GM12878 (cell line): ENCODE measurements around the gene DUOXA1. TPM values are rescaled to one million over a fixed set of nuclear protein-coding genes. Genes with fewer than 3 reads are reported as not detected.

Source experiments
- ATAC-seq: fragments of 200-7000 bp; cut with Tn5 transposase; 3 replicates; pipeline ENCODE4 v1.9.1; 2020; ENCODE audit warnings: mild to moderate bottlenecking, moderate library complexity
- BruUV-seq: library from RNA; stranded (reverse); fragments of 400-500 nt; replicated peaks from 2 replicates; lab custom pipeline; 2021; lab: Mats Ljungman, UMichigan
- CTCF ChIA-PET: fragments of 300-600 bp; sonication (Branson Sonifier 250); formaldehyde crosslinking; extraction: SDS; loops from one replicate; lab custom pipeline; 2021; ENCODE audit warnings: inconsistent platforms; lab: Yijun Ruan, JAX
- POLR2A ChIA-PET: fragments of 350-600 bp; formaldehyde crosslinking; extraction: SDS; loops from one replicate; lab custom pipeline; 2021; ENCODE audit warnings: inconsistent platforms; lab: Charles Lee
- RAD21 ChIA-PET: fragments of 300-600 bp; sonication (Branson Sonifier 250); formaldehyde crosslinking; loops from one replicate; lab custom pipeline; 2023; ENCODE audit warnings: antibody characterized with exemption; ENCODE audit not compliant: unreplicated experiment; lab: Charles Lee
- SMC1A ChIA-PET: fragments of 300-600 bp; sonication (Branson Sonifier 250); formaldehyde crosslinking; loops from one replicate; lab custom pipeline; 2023; ENCODE audit not compliant: unreplicated experiment, uncharacterized antibody; lab: Charles Lee
- DNase-seq: peaks from one replicate; pipeline ENCODE4 v3.0.0-alpha.2; 2011; ENCODE audit warnings: low read depth, low spot score
- FAIRE-seq: peaks from 3 replicates; lab custom pipeline; 2011; peaks lifted over from hg19 to GRCh38; lab: Jason Lieb, UNC
- H2AFZ ChIP-seq: 2 replicates; pipeline ENCODE4 v1.6.0; 2011; ENCODE audit warnings: low read depth, low read length, control low read depth; ENCODE audit not compliant: control insufficient read depth
- H3K27ac ChIP-seq: 2 replicates; pipeline ENCODE4 v1.5.1; 2011; ENCODE audit warnings: control low read depth; ENCODE audit not compliant: control insufficient read depth, insufficient read depth
- H3K27me3 ChIP-seq, 2 experiments: replicated peaks in 1 of 2; 2 replicates each; pipeline versions ENCODE4 v1.6.0 to v1.6.1; 2011; ENCODE audit warnings: low read length in 1 of 2; ENCODE audit not compliant: control insufficient read depth in 2 of 2, insufficient read depth in 2 of 2
- H3K36me3 ChIP-seq, 2 experiments: 2 replicates each; pipeline ENCODE4 v1.5.1; 2011; ENCODE audit warnings: low read length in 1 of 2; ENCODE audit not compliant: control insufficient read depth in 2 of 2, insufficient read depth in 2 of 2
- H3K4me1 ChIP-seq: 2 replicates; pipeline ENCODE4 v1.6.1; 2011; ENCODE audit warnings: mild to moderate bottlenecking, low read length, moderate library complexity, mixed read lengths; ENCODE audit not compliant: control insufficient read depth, insufficient read depth
- H3K4me2 ChIP-seq: 2 replicates; pipeline ENCODE4 v1.6.0; 2011; ENCODE audit warnings: control low read depth; ENCODE audit not compliant: control insufficient read depth, insufficient read depth
- H3K4me3 ChIP-seq: fragments of 200-600 bp; sonication (generic); 2 replicates; pipeline ENCODE4 v1.5.1; 2016
- H3K79me2 ChIP-seq: 2 replicates; pipeline ENCODE4 v1.6.0; 2011; ENCODE audit warnings: low read length; ENCODE audit not compliant: control insufficient read depth, insufficient read depth
- H3K9ac ChIP-seq: 2 replicates; pipeline ENCODE4 v1.8.0; 2011; ENCODE audit warnings: low read length, control low read depth, mixed read lengths; ENCODE audit not compliant: control insufficient read depth, insufficient read depth
- H3K9me3 ChIP-seq: replicated peaks from 3 replicates; pipeline ENCODE4 v1.5.1; 2011; ENCODE audit warnings: mild to moderate bottlenecking, low read length; ENCODE audit not compliant: control insufficient read depth, insufficient read depth
- H4K20me1 ChIP-seq: 2 replicates; pipeline ENCODE4 v1.6.0; 2011; ENCODE audit not compliant: control insufficient read depth, insufficient read depth
- CHD2 ChIP-seq: IDR thresholded peaks from 2 replicates; pipeline ENCODE4 v1.6.1; 2011; ENCODE audit warnings: low read depth, low read length, improper control_type of control experiment, borderline replicate concordance
- FOXK2 ChIP-seq: fragments of 450-650 bp; IDR thresholded peaks from 2 replicates; pipeline ENCODE4 v1.6.1; 2017; ENCODE audit warnings: mild to moderate bottlenecking, moderate library complexity
- GABPA ChIP-seq: IDR thresholded peaks from 2 replicates; pipeline ENCODE4 v1.6.1; 2014; ENCODE audit warnings: antibody characterized with exemption, low read depth, mild to moderate bottlenecking, inconsistent platforms
- HDAC6 ChIP-seq: fragments of 200-600 bp; sonication (generic); IDR thresholded peaks from one replicate; pipeline ENCODE4 v1.8.0; 2017; ENCODE audit warnings: antibody characterized with exemption; ENCODE audit not compliant: unreplicated experiment
- NR2F1 ChIP-seq: fragments of 450-650 bp; conservative IDR thresholded peaks from 2 replicates; pipeline ENCODE4 v1.6.1; 2017; ENCODE audit warnings: mild to moderate bottlenecking
- PAX8 ChIP-seq: fragments of 450-650 bp; IDR thresholded peaks from 2 replicates; pipeline ENCODE4 v1.6.1; 2017; ENCODE audit warnings: mild to moderate bottlenecking, moderate library complexity
- PML ChIP-seq: IDR thresholded peaks from 2 replicates; pipeline ENCODE4 v1.6.1; 2012; ENCODE audit warnings: low read length, inconsistent platforms
- POU2F2 ChIP-seq: IDR thresholded peaks from 3 replicates; pipeline ENCODE4 v1.6.1; 2011; ENCODE audit warnings: low read depth, mild to moderate bottlenecking, low read length, borderline replicate concordance
- SIX5 ChIP-seq: IDR thresholded peaks from 2 replicates; pipeline ENCODE4 v1.6.1; 2011; ENCODE audit warnings: mild to moderate bottlenecking, low read depth, low read length, moderate library complexity; ENCODE audit not compliant: severe bottlenecking
- ZBED1 ChIP-seq: IDR thresholded peaks from 2 replicates; pipeline ENCODE4 v1.6.1; 2016; ENCODE audit warnings: borderline replicate concordance
- ZNF274 ChIP-seq: IDR thresholded peaks from one replicate; pipeline ENCODE4 v1.8.0; 2011; ENCODE audit not compliant: insufficient read length, insufficient read depth
- WGBS: methylation state at CpG from one replicate; pipeline ENCODE4 v1.1.6; 2016; ENCODE audit warnings: low lambda C conversion rate; ENCODE audit not compliant: insufficient replicate concordance, insufficient coverage; ENCODE audit errors: missing lambda C conversion rate; 5-methylcytosine and 5-hydroxymethylcytosine counted together
- in situ Hi-C: fragments of 300-500 bp; cut with MboI; formaldehyde crosslinking; loops from 9 replicates; pipeline ENCODE4 v1.14.3; 2018; ENCODE audit warnings: mixed read lengths
- intact Hi-C: fragments of 100-400 bp; cut with micrococcal nuclease; formaldehyde crosslinking; loops from one replicate; pipeline ENCODE4 v1.14.2; 2022; ENCODE audit not compliant: unreplicated experiment
- polyA plus RNA-seq, 11 experiments: library from polyadenylated mRNA; depleted of rRNA in 4 of 11; unstranded in 6 of 11; stranded (reverse) in 5 of 11; fragments of >200 nt; fragmentation: Nextera tagmentation in 4 of 11; fragmentation: Illumina TruSeq in 1 of 11; extraction: Ambion mirVana in 4 of 11; extraction: Trizol in 1 of 11; gene quantifications; 1 replicate in 1 of 11; 2 replicates in 10 of 11; pipeline versions ENCODE4 v1.2.1 to v1.2.3, GENCODE V29; 2011 to 2016; ENCODE audit warnings: inconsistent platforms in 2 of 11, missing spikeins in 2 of 11, low read depth in 1 of 11
- total RNA-seq, 4 experiments: library from RNA; depleted of rRNA in 3 of 4; stranded (reverse); fragments of >200 nt in 3 of 4; fragmentation: Illumina TruSeq in 1 of 4; extraction: Trizol in 1 of 4; gene quantifications; 2 replicates each; pipeline versions ENCODE4 v1.2.1 to v1.2.3, GENCODE V29; 2013 to 2021
- TF ChIP-seq, protein P1 (sequence below), 3 experiments: IDR thresholded peaks in 2 of 3; conservative IDR thresholded peaks in 1 of 3; 2 replicates each; pipeline ENCODE4 v1.5.1; 2011; ENCODE audit warnings: low read depth in 3 of 3, low read length in 3 of 3, mild to moderate bottlenecking in 3 of 3, control low read depth in 2 of 3, moderate library complexity in 2 of 3, inconsistent platforms in 1 of 3, mixed read lengths in 1 of 3; ENCODE audit not compliant: control insufficient read depth in 2 of 3, insufficient read depth in 1 of 3; ENCODE audit errors: extremely low read depth in 1 of 3
- TF ChIP-seq, protein P2 (sequence below): fragments of 450-650 bp; IDR thresholded peaks from 2 replicates; pipeline ENCODE4 v1.6.1; 2017; ENCODE audit warnings: borderline replicate concordance
- TF ChIP-seq, protein P3 (sequence below): IDR thresholded peaks from 2 replicates; pipeline ENCODE4 v1.6.1; 2012; ENCODE audit warnings: low read depth, low read length, improper control_type of control experiment
- TF ChIP-seq, protein P4 (sequence below): IDR thresholded peaks from 2 replicates; pipeline ENCODE4 v1.6.1; 2012; ENCODE audit warnings: mild to moderate bottlenecking, low read depth, low read length

The DUOXA1 gene
- total and polyA plus RNA-seq, 10 of the 15 experiments (the other 5 are each of a cell fraction or from before 2014, with no cell fraction given) = 0.08 TPM; not detected in 9

DNA sequence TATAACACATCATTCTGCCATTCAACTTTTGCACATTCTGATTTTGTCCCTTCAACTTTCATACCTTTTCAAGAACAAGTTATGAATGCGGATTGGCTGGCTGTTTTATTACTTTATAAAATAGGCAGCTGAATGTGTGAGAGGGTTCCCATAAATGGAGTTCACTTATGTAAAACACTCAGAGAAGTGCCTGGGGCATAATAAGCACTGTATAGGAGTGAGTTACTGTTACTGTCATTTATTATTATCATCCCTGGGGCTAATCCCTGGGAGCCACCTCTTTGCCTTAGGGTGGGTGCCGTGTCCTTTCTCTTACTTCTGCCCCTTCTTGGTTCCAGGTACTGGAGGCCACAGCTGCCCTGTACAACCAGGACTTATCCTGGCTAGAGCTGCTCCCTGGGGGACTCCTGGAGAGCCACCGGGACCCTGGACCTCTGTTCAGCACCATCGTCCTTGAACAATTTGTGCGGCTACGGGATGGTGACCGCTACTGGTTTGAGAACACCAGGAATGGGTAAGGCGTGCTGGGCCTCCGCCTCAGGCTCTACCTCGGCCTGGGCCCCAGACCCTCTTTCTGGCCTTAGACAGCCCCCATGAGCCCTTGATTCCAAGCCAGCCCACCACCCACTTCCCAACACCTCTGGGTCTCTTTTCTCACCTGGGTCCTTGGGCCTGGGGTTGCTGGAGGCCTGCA lies 11.0 kb upstream of the DUOXA1 start:
- intact Hi-C loops (no loop called here), in situ Hi-C loops (no loop called here)
- Histone ChIP-seq H3K4me2 (no peak overlapping the region), H3K36me3 (no peaks in the 10 kb centered on the region), H3K9ac (no peak overlapping the region), H3K79me2 (no peaks in the 10 kb centered on the region), H3K4me3 (no peak overlapping the region), H3K27ac (no peak overlapping the region), H3K9me3 (no peaks in the 10 kb centered on the region), H3K4me1 (no peaks in the 10 kb centered on the region), H3K27me3 (peaks cover 0 to 2% of the 10 kb centered on the region in 2 experiments; a peak in 1 of 4 replicates), H4K20me1 (no peaks in the 10 kb centered on the region), H2AFZ (no peak overlapping the region)
- ATAC-seq (no peak), FAIRE-seq (no peak), DNase-seq (no peak)
- POLR2A ChIA-PET = no interaction called here
- WGBS = 62% methylated on average over 5 of the region's 10 CpGs
- no TSS peak for BruUV-seq
- RAD21 ChIA-PET = no interaction called here
- CTCF ChIA-PET = interaction anchor here (0.7 to 1.9 kb wide), 8 partner anchors 9 to 28 kb away, joined by 3 to 6 read pairs (median 4); no protein-coding TSS in a partner anchor
- SMC1A ChIA-PET = no interaction called here
- TF ChIP-seq ZBED1 = no peak
- no peak for TF ChIP-seq ZNF274
- no peak for TF ChIP-seq CHD2
- no peak for TF ChIP-seq PML
- TF ChIP-seq GABPA = no peak
- TF ChIP-seq, protein P1, sequence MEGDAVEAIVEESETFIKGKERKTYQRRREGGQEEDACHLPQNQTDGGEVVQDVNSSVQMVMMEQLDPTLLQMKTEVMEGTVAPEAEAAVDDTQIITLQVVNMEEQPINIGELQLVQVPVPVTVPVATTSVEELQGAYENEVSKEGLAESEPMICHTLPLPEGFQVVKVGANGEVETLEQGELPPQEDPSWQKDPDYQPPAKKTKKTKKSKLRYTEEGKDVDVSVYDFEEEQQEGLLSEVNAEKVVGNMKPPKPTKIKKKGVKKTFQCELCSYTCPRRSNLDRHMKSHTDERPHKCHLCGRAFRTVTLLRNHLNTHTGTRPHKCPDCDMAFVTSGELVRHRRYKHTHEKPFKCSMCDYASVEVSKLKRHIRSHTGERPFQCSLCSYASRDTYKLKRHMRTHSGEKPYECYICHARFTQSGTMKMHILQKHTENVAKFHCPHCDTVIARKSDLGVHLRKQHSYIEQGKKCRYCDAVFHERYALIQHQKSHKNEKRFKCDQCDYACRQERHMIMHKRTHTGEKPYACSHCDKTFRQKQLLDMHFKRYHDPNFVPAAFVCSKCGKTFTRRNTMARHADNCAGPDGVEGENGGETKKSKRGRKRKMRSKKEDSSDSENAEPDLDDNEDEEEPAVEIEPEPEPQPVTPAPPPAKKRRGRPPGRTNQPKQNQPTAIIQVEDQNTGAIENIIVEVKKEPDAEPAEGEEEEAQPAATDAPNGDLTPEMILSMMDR (IDR thresholded peaks at IDR 0.05 in 2 of 3, conservative IDR thresholded peaks at IDR 0.05 in 1 of 3; ENCODE audit: control insufficient read depth in 2 of 3, extremely low read depth in 1 of 3, insufficient read depth in 1 of 3, low read depth in 3 of 3, low read length in 3 of 3) = no peak
- TF ChIP-seq, protein P2, sequence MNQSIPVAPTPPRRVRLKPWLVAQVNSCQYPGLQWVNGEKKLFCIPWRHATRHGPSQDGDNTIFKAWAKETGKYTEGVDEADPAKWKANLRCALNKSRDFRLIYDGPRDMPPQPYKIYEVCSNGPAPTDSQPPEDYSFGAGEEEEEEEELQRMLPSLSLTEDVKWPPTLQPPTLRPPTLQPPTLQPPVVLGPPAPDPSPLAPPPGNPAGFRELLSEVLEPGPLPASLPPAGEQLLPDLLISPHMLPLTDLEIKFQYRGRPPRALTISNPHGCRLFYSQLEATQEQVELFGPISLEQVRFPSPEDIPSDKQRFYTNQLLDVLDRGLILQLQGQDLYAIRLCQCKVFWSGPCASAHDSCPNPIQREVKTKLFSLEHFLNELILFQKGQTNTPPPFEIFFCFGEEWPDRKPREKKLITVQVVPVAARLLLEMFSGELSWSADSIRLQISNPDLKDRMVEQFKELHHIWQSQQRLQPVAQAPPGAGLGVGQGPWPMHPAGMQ = no peak
- TF ChIP-seq PAX8 = no peak
- TF ChIP-seq, protein P3, sequence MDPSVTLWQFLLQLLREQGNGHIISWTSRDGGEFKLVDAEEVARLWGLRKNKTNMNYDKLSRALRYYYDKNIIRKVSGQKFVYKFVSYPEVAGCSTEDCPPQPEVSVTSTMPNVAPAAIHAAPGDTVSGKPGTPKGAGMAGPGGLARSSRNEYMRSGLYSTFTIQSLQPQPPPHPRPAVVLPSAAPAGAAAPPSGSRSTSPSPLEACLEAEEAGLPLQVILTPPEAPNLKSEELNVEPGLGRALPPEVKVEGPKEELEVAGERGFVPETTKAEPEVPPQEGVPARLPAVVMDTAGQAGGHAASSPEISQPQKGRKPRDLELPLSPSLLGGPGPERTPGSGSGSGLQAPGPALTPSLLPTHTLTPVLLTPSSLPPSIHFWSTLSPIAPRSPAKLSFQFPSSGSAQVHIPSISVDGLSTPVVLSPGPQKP = no peak
- TF ChIP-seq HDAC6 = no peak
- TF ChIP-seq, protein P4, sequence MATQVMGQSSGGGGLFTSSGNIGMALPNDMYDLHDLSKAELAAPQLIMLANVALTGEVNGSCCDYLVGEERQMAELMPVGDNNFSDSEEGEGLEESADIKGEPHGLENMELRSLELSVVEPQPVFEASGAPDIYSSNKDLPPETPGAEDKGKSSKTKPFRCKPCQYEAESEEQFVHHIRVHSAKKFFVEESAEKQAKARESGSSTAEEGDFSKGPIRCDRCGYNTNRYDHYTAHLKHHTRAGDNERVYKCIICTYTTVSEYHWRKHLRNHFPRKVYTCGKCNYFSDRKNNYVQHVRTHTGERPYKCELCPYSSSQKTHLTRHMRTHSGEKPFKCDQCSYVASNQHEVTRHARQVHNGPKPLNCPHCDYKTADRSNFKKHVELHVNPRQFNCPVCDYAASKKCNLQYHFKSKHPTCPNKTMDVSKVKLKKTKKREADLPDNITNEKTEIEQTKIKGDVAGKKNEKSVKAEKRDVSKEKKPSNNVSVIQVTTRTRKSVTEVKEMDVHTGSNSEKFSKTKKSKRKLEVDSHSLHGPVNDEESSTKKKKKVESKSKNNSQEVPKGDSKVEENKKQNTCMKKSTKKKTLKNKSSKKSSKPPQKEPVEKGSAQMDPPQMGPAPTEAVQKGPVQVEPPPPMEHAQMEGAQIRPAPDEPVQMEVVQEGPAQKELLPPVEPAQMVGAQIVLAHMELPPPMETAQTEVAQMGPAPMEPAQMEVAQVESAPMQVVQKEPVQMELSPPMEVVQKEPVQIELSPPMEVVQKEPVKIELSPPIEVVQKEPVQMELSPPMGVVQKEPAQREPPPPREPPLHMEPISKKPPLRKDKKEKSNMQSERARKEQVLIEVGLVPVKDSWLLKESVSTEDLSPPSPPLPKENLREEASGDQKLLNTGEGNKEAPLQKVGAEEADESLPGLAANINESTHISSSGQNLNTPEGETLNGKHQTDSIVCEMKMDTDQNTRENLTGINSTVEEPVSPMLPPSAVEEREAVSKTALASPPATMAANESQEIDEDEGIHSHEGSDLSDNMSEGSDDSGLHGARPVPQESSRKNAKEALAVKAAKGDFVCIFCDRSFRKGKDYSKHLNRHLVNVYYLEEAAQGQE = no peak
- no peak for TF ChIP-seq SIX5
- no peak for TF ChIP-seq NR2F1
- TF ChIP-seq FOXK2 = no peak
- no peak for TF ChIP-seq POU2F2
